ENCODE measurements around the gene SDC1. TPM values are rescaled to one million over a fixed set of nuclear protein-coding genes. Genes with fewer than 3 reads are reported as not detected.
A peak's percentile ranks its signal among the peaks of the same experiment; 100 is the strongest.

Gene SDC1
- total and polyA plus RNA-seq, 5 donors from 2014 or later, result not detected

- DNase-seq, result no peak
- ATAC-seq (ENCODE audit: low read depth in 2 of 2), result no peak
- H3K36me3 ChIP-seq (ENCODE audit: control insufficient read depth, insufficient read depth, low read length), result no peaks in the 10 kb centered on the region
- no peak overlapping the region for H3K27ac Mint-ChIP-seq
- H3K9me3 ChIP-seq (ENCODE audit: control insufficient read depth in 2 of 2, low read length in 2 of 2), result no peaks in the 10 kb centered on the region
- no peaks in the 10 kb centered on the region for H3K27me3 Mint-ChIP-seq
- H3K4me1 Mint-ChIP-seq, result no peaks in the 10 kb centered on the region
- no peak overlapping the region for H3K4me3 Mint-ChIP-seq
- H3K27me3 ChIP-seq (ENCODE audit: control insufficient read depth, insufficient read depth, low read length), result no peaks in the 10 kb centered on the region
- H3K4me1 ChIP-seq (ENCODE audit: control insufficient read depth, insufficient read depth, low read length, poor library complexity, severe bottlenecking), result no peaks in the 10 kb centered on the region
- H3K27ac ChIP-seq (ENCODE audit: insufficient read depth, low read length, poor library complexity, severe bottlenecking), result no peak overlapping the region
- no peaks in the 10 kb centered on the region for H3K9me3 Mint-ChIP-seq
- H3K36me3 Mint-ChIP-seq, result no peaks in the 10 kb centered on the region
- no peak overlapping the region for H3K4me3 ChIP-seq (ENCODE audit: low read depth, low read length)
Observed at GRCh38 chr2:20187331-20187730, 37.6 kb downstream of the SDC1 start.

- no peaks in the 10 kb centered on the region for H3K36me3 Mint-ChIP-seq
- H3K4me3 Mint-ChIP-seq, result no peak overlapping the region
- Histone ChIP-seq H3K27ac (ENCODE audit: insufficient read depth, low read length, poor library complexity, severe bottlenecking) (no peak overlapping the region), H3K4me3 (ENCODE audit: low read depth, low read length) (no peak overlapping the region), H3K9me3 (ENCODE audit: control insufficient read depth in 2 of 2, low read length in 2 of 2) (no peaks in the 10 kb centered on the region), H3K36me3 (ENCODE audit: control insufficient read depth, insufficient read depth, low read length) (no peaks in the 10 kb centered on the region), H3K4me1 (ENCODE audit: control insufficient read depth, insufficient read depth, low read length, poor library complexity, severe bottlenecking) (no peaks in the 10 kb centered on the region), H3K27me3 (ENCODE audit: control insufficient read depth, insufficient read depth, low read length) (no peaks in the 10 kb centered on the region)
- no peak for DNase-seq
- ATAC-seq (ENCODE audit: low read depth in 2 of 2), result no peak
- H3K4me1 Mint-ChIP-seq, result no peaks in the 10 kb centered on the region
- H3K27me3 Mint-ChIP-seq, result no peaks in the 10 kb centered on the region
- no peaks in the 10 kb centered on the region for H3K9me3 Mint-ChIP-seq
- peak overlapping the region in 1 of 3 donors; percentile 12 for H3K27ac Mint-ChIP-seq
Observed at GRCh38 chr2:20186855-20187187, 38.1 kb downstream of the SDC1 start.

GRCh38 chr2:20186078-20186854 is 38.7 kb downstream of the SDC1 start:
- no peaks in the 10 kb centered on the region for H3K36me3 ChIP-seq (ENCODE audit: control insufficient read depth, insufficient read depth, low read length)
- DNase-seq, result no peak
- H3K4me3 ChIP-seq (ENCODE audit: low read depth, low read length), result no peak overlapping the region
- no peaks in the 10 kb centered on the region for H3K4me1 ChIP-seq (ENCODE audit: control insufficient read depth, insufficient read depth, low read length, poor library complexity, severe bottlenecking)
- no peak for ATAC-seq (ENCODE audit: low read depth in 2 of 2)
- H3K9me3 ChIP-seq (ENCODE audit: control insufficient read depth in 2 of 2, low read length in 2 of 2), result no peaks in the 10 kb centered on the region
- no peaks in the 10 kb centered on the region for H3K27me3 Mint-ChIP-seq
- no peaks in the 10 kb centered on the region for H3K4me1 Mint-ChIP-seq
- H3K36me3 Mint-ChIP-seq, result no peaks in the 10 kb centered on the region
- H3K4me3 Mint-ChIP-seq, result no peak overlapping the region
- H3K27me3 ChIP-seq (ENCODE audit: control insufficient read depth, insufficient read depth, low read length), result no peaks in the 10 kb centered on the region
- H3K27ac ChIP-seq (ENCODE audit: insufficient read depth, low read length, poor library complexity, severe bottlenecking), result no peak overlapping the region
- peak overlapping the region in 1 of 3 donors; percentile 12 for H3K27ac Mint-ChIP-seq
- H3K9me3 Mint-ChIP-seq, result no peaks in the 10 kb centered on the region

- Mint-ChIP-seq H3K27ac (no peak overlapping the region), H3K4me3 (no peak overlapping the region), H3K9me3 (no peaks in the 10 kb centered on the region), H3K36me3 (no peaks in the 10 kb centered on the region), H3K27me3 (no peaks in the 10 kb centered on the region), H3K4me1 (no peaks in the 10 kb centered on the region)
- no peaks in the 10 kb centered on the region for H3K27me3 ChIP-seq (ENCODE audit: control insufficient read depth, insufficient read depth, low read length)
- no peaks in the 10 kb centered on the region for H3K36me3 ChIP-seq (ENCODE audit: control insufficient read depth, insufficient read depth, low read length)
- H3K4me1 ChIP-seq (ENCODE audit: control insufficient read depth, insufficient read depth, low read length, poor library complexity, severe bottlenecking), result no peaks in the 10 kb centered on the region
- H3K27ac ChIP-seq (ENCODE audit: insufficient read depth, low read length, poor library complexity, severe bottlenecking), result no peak overlapping the region
- ATAC-seq (ENCODE audit: low read depth in 2 of 2) (peak in 1 of 2 donors; percentile 23), DNase-seq (no peak)
- H3K9me3 ChIP-seq (ENCODE audit: control insufficient read depth in 2 of 2, low read length in 2 of 2), result no peaks in the 10 kb centered on the region
- no peak overlapping the region for H3K4me3 ChIP-seq (ENCODE audit: low read depth, low read length)
Observed at GRCh38 chr2:20185176-20186022, 39.5 kb downstream of the SDC1 start.

DNA sequence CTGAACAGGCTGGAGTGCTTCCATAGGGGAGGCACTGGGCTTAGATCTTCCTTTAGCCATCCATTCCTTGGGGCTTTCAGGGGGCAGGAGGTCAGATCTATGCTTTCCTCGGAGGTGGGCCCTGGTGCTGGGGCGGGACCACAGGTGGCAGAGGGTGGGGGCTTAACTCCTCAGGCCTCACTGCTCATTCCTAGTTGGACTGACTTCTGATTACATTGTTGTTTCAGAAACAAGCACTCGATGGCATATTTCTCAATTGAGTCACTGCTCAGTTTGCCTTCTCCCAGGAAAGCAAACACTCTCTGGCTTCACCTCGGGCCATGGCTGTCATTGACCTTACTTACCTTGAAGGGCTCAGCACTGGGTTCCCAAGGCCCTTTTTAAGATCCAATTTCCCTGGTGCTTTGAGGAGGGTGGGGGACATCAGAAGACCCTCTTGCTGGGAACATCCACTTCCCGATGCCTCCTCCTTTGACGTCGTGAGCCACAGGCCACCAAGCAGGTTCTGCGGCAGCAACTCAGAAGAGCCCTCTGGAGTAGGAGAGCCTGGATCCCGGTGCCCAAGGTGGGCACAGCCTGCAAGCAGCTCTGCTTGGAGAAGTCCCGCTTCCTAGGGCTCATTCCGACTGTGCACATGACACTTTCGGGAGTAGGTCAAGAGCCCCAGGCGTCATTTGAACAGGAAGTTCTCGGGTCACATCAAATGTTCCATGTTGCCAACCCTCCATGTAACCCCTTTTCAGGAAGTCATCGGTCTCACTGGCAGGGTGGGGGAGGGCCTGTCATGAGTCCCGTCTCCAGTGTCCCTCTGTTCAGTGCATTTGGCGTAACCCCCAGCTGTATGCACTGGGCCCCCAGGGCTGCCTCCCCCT is 40.6 kb downstream of the SDC1 start:
- Histone ChIP-seq H3K4me1 (ENCODE audit: control insufficient read depth, insufficient read depth, low read length, poor library complexity, severe bottlenecking) (no peaks in the 10 kb centered on the region), H3K9me3 (ENCODE audit: control insufficient read depth in 2 of 2, low read length in 2 of 2) (no peaks in the 10 kb centered on the region), H3K4me3 (ENCODE audit: low read depth, low read length) (no peak overlapping the region), H3K36me3 (ENCODE audit: control insufficient read depth, insufficient read depth, low read length) (no peaks in the 10 kb centered on the region), H3K27ac (ENCODE audit: insufficient read depth, low read length, poor library complexity, severe bottlenecking) (no peak overlapping the region), H3K27me3 (ENCODE audit: control insufficient read depth, insufficient read depth, low read length) (no peaks in the 10 kb centered on the region)
- no peaks in the 10 kb centered on the region for H3K36me3 Mint-ChIP-seq
- ATAC-seq (ENCODE audit: low read depth in 2 of 2) (no peak), DNase-seq (no peak)
- H3K27me3 Mint-ChIP-seq, result no peaks in the 10 kb centered on the region
- no peak overlapping the region for H3K27ac Mint-ChIP-seq
- H3K9me3 Mint-ChIP-seq, result no peaks in the 10 kb centered on the region
- H3K4me1 Mint-ChIP-seq, result no peaks in the 10 kb centered on the region
- no peak overlapping the region for H3K4me3 Mint-ChIP-seq

DNA sequence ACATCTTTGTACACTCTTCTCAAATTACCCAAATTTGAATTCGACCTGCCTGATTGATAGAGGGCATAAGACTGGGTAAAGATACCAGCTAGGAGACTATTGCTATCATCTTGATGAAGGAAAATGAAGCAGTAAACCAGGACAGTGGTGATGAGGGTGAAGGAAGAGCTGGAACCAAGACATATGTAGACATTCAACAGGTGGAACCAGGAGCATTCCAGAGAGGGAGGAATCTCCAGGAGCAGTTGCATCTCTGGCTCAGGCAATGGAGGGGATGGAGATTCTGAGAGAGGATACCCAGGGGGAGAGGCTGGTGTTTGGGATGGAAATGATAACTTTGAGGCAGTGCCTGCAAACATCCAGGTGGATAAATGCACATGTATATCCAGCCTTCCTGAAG is 41.6 kb downstream of the SDC1 start:
- DNase-seq (no peak), ATAC-seq (ENCODE audit: low read depth in 2 of 2) (no peak)
- H3K9me3 Mint-ChIP-seq, result no peaks in the 10 kb centered on the region
- Histone ChIP-seq H3K27ac (ENCODE audit: insufficient read depth, low read length, poor library complexity, severe bottlenecking) (no peak overlapping the region), H3K4me1 (ENCODE audit: control insufficient read depth, insufficient read depth, low read length, poor library complexity, severe bottlenecking) (no peaks in the 10 kb centered on the region), H3K9me3 (ENCODE audit: control insufficient read depth in 2 of 2, low read length in 2 of 2) (no peaks in the 10 kb centered on the region), H3K27me3 (ENCODE audit: control insufficient read depth, insufficient read depth, low read length) (no peaks in the 10 kb centered on the region), H3K4me3 (ENCODE audit: low read depth, low read length) (no peak overlapping the region), H3K36me3 (ENCODE audit: control insufficient read depth, insufficient read depth, low read length) (no peaks in the 10 kb centered on the region)
- H3K4me1 Mint-ChIP-seq, result no peaks in the 10 kb centered on the region
- H3K36me3 Mint-ChIP-seq, result no peaks in the 10 kb centered on the region
- no peak overlapping the region for H3K4me3 Mint-ChIP-seq
- H3K27ac Mint-ChIP-seq, result no peak overlapping the region
- H3K27me3 Mint-ChIP-seq, result no peaks in the 10 kb centered on the region

- ATAC-seq (ENCODE audit: low read depth in 2 of 2), result no peak
- Mint-ChIP-seq H3K4me3 (no peak overlapping the region), H3K27me3 (no peaks in the 10 kb centered on the region), H3K4me1 (no peaks in the 10 kb centered on the region), H3K36me3 (no peaks in the 10 kb centered on the region), H3K27ac (peak overlapping the region in 1 of 3 donors; percentile 63), H3K9me3 (no peaks in the 10 kb centered on the region)
- H3K4me3 ChIP-seq (ENCODE audit: low read depth, low read length), result no peak overlapping the region
- no peak overlapping the region for H3K27ac ChIP-seq (ENCODE audit: insufficient read depth, low read length, poor library complexity, severe bottlenecking)
- H3K4me1 ChIP-seq (ENCODE audit: control insufficient read depth, insufficient read depth, low read length, poor library complexity, severe bottlenecking), result no peaks in the 10 kb centered on the region
- DNase-seq, result no peak
- H3K27me3 ChIP-seq (ENCODE audit: control insufficient read depth, insufficient read depth, low read length), result no peaks in the 10 kb centered on the region
- H3K36me3 ChIP-seq (ENCODE audit: control insufficient read depth, insufficient read depth, low read length), result no peaks in the 10 kb centered on the region
- H3K9me3 ChIP-seq (ENCODE audit: control insufficient read depth in 2 of 2, low read length in 2 of 2), result no peaks in the 10 kb centered on the region
Observed at GRCh38 chr2:20182241-20182931, 42.5 kb downstream of the SDC1 start.
